SU-DHL-6 (cell line): ENCODE data around the gene CREBBP.
"Not testable (repeated sequence)": the region's sequence is repeated elsewhere in the genome, so short reads cannot be mapped to it uniquely, and the experiment has no call there.

Source experiments
- CTCF ChIP-seq: fragments of 200-600 bp; sonication (generic); IDR thresholded peaks from one replicate; pipeline ENCODE4 v1.5.1; 2017; ENCODE audit warnings: antibody characterized with exemption, mild to moderate bottlenecking, low read length, moderate library complexity; ENCODE audit not compliant: insufficient read depth, poor library complexity, severe bottlenecking
- EZH2phosphoT487 ChIP-seq: fragments of 200-600 bp; sonication (generic), shearing (Covaris generic); conservative IDR thresholded peaks from 2 replicates; pipeline ENCODE4 v1.6.1; 2018; ENCODE audit warnings: mild to moderate bottlenecking, antibody characterized with exemption, low read length, moderate library complexity, mixed read lengths

DNA sequence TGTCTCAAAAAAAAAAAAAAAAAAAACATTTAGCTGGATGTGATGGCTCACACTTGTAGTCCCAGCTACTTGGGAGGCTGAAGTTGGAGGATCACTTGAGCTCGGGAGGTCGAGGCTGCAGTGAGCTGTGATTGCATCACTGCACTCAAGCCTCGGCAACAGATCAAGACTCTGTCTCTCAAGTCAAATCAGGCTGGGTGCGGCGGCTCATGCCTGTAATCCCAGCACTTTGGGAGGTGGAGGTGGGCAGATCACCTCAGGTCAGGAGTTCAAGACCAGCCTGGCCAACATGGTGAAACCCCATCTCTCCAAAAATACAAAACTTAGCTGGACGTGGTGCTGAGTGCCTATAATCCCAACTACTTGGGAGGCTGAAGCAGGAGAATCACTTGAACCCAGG, 31.2 kb upstream of the CREBBP start:
- not testable (repeated sequence) for TF ChIP-seq CTCF, EZH2phosphoT487
